DOHH2 (cell line): ENCODE data around the gene P3H3.

ENCODE experiments used
- CTCF ChIP-seq: fragments of 200-600 bp; sonication (generic); IDR thresholded peaks from one replicate; pipeline ENCODE4 v1.5.1; 2014; ENCODE audit warnings: antibody characterized with exemption, mild to moderate bottlenecking, low read depth, low read length; ENCODE audit not compliant: poor library complexity, severe bottlenecking
- EZH2phosphoT487 ChIP-seq: fragments of 200-600 bp; sonication (generic); IDR thresholded peaks from 2 replicates; pipeline ENCODE4 v1.6.1; 2017; ENCODE audit warnings: borderline replicate concordance, mild to moderate bottlenecking, antibody characterized with exemption, low read length, moderate library complexity, mixed read lengths

- no peak for TF ChIP-seq CTCF
- TF ChIP-seq EZH2phosphoT487 = no peak
These were observed 8.0 kb upstream of the P3H3 start for GRCh38 chr12:6820166-6820565.
